Epidermal melanocyte (primary cell): ENCODE data around the gene HOXD4.

Source experiments
- DNase-seq: peaks from one replicate; pipeline ENCODE4 v3.0.0; 2011; ENCODE audit warnings: low spot score; ENCODE audit not compliant: insufficient read length

Gene HOXD4

GRCh38 chr2:176187899-176188773 lies 36.8 kb downstream of the HOXD4 start, which contains the start of gene HOXD1:
HOXD1 (plus strand) TSS chr2:176188668; CDS start chr2:176188802, 134 bp downstream.
- peak; percentile 75 for DNase-seq

GRCh38 chr2:176188774-176189680 lies 37.7 kb downstream of the HOXD4 start:
- no peak for DNase-seq

GRCh38 chr2:176189681-176190641 lies 38.6 kb downstream of the HOXD4 start:
- DNase-seq, result no peak

- DNase-seq, result no peak
Observed at GRCh38 chr2:176192351-176192750, 41.0 kb downstream of the HOXD4 start.

GRCh38 chr2:176193048-176193447 lies 41.7 kb downstream of the HOXD4 start:
- no peak for DNase-seq

GRCh38 chr2:176199902-176200301 lies 48.6 kb downstream of the HOXD4 start:
- no peak for DNase-seq

- DNase-seq, result no peak
Observed at GRCh38 chr2:176200971-176201370, 49.6 kb downstream of the HOXD4 start.

- DNase-seq, result no peak
Observed at GRCh38 chr2:176202491-176202890, 51.1 kb downstream of the HOXD4 start.
